Ovary (tissue), 9 donors: ENCODE results near the gene GPR35. TPM values are rescaled to one million over a fixed set of nuclear protein-coding genes. Genes with fewer than 3 reads are reported as not detected.

Experiments used
- DNase-seq, 5 donors: peaks; one replicate each; pipeline ENCODE4 v3.0.0-alpha.2; 2019 to 2020
- H3K27ac ChIP-seq, 2 donors: fragments of 200-600 bp; one replicate each; pipeline versions ENCODE4 v1.5.1 to v1.8.0; 2019 to 2022
- H3K27me3 ChIP-seq: fragments of 200-600 bp; one replicate; pipeline ENCODE4 v1.8.0; 2022
- H3K36me3 ChIP-seq: fragments of 200-600 bp; sonication (generic); one replicate; pipeline ENCODE4 v1.5.1; 2019
- H3K4me1 ChIP-seq: one replicate; pipeline ENCODE4 v1.8.1; 2013; ENCODE audit warnings: mild to moderate bottlenecking, moderate library complexity; ENCODE audit not compliant: insufficient read depth
- H3K4me3 ChIP-seq: fragments of 200-600 bp; sonication (generic); one replicate; pipeline ENCODE4 v1.5.1; 2017
- H3K9me3 ChIP-seq, 2 donors: fragments of 200-600 bp in 1 of 2; sonication (generic) in 1 of 2; one replicate each; pipeline versions ENCODE4 v1.5.1 to v1.8.1; 2013 to 2019; ENCODE audit warnings: mild to moderate bottlenecking in 1 of 2, moderate library complexity in 1 of 2
- EP300 ChIP-seq: sonication (generic); formaldehyde crosslinking; IDR thresholded peaks from one replicate; pipeline ENCODE4 v1.6.1; 2017; ENCODE audit warnings: antibody characterized with exemption
- POLR2A ChIP-seq: fragments of 450-650 bp; IDR thresholded peaks from one replicate; pipeline ENCODE4 v1.6.1; 2017; ENCODE audit warnings: antibody characterized with exemption, mild to moderate bottlenecking, moderate library complexity
- WGBS, 3 donors: extraction: QIAGEN DNeasy Blood & Tissue Kit in 1 of 3; methylation state at CpG; one replicate each; pipeline versions ENCODE4 v1.1.5 to v1.1.7; 2013 to 2017; 5-methylcytosine and 5-hydroxymethylcytosine counted together
- intact Hi-C, 4 donors: fragments of 100-400 bp; cut with DNase I; formaldehyde crosslinking; loops; one replicate each; pipeline versions ENCODE4 v1.11.0 to v1.15.1; 2022 to 2023
- polyA plus RNA-seq, 2 donors: library from polyadenylated mRNA; stranded (reverse); fragments of 200-250 nt in 1 of 2; fragments of 350-450 nt in 1 of 2; fragmentation: Illumina TruSeq in 1 of 2; extraction: RNeasy Lipid Tissue Mini Kit (QIAGEN cat#74804) in 1 of 2; gene quantifications; one replicate each; pipeline ENCODE4 v1.2.3, GENCODE V29; 2013 to 2014
- total RNA-seq, 7 donors: library from RNA; depleted of rRNA in 2 of 7; stranded (reverse); fragments of >200 nt in 2 of 7; fragmentation: NEBNext Ultra II Directional in 3 of 7; extraction: Animal tissue kit (Norgen Biotek cat#: 25700) in 3 of 7; gene quantifications; one replicate each; pipeline versions ENCODE4 v1.1.0 to v1.2.4, GENCODE V29; 2016 to 2023
- TF ChIP-seq, protein P1 (sequence below), 3 donors: fragments of 450-650 bp in 2 of 3; fragments of 200-600 bp in 1 of 3; IDR thresholded peaks; one replicate each; pipeline versions ENCODE4 v1.5.1 to v1.8.0; 2016 to 2022; ENCODE audit warnings: antibody characterized with exemption in 3 of 3, mild to moderate bottlenecking in 1 of 3
- donor health status: DM: no; HTN: no; CAD: no; lungs with moderate emphysema.
- donor health status: DM: no; HTN: no; CAD: no.
- donor health status: Bipolar disorder and iron deficiency.
- donor health status: DM: yes; HTN: yes; CAD: no.
- donor health status: DM: no; HTN: no; CAD: no.
- donor health status: DM: yes; HTN: yes; CAD: no.

The GPR35 gene
- total and polyA plus RNA-seq, 9 donors, result 0.27 to 4.2 (median 2.4) TPM

DNA sequence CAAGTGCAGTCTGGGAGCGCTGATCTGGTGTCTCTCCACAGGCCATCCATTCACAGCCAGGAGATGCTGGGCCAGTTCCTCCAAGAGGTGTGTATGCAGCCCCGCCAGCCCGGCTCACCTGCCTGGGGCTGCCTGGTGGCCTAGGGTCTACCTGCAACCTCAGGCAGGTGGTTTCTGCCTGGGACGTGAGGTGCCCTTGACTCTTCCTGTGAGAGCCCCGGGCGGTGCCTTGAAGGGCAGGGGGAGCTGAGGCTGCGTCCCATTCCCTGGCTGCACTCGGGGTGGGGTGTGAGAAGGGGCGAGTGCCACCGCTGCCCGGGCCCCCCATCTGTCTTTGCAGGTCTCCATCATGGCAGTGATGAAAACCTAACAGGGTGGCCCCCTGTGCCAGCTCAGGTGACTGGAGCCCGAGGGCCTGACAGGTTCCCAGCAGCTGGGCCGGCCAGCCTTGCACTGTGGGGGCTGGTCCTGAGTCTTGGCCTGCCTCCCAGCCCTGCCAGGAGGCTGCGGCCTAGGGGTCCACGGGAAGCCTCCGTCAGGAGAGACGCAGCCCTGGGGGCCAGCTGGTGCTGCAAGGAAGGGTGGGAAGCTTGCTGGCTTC lies 26.9 kb upstream of the GPR35 start:
- WGBS, 3 donors, result 73 to 82% (median 79%) methylated on average over 12 to 17 of the region's 17 CpGs
- DNase-seq, result peak in 3 of 5 donors; percentile 14 to 31 (median 14)
- H3K9me3 ChIP-seq, result no peaks in the 10 kb centered on the region
- TF ChIP-seq EP300 (no peak), POLR2A (no peak)
- TF ChIP-seq, protein P1, sequence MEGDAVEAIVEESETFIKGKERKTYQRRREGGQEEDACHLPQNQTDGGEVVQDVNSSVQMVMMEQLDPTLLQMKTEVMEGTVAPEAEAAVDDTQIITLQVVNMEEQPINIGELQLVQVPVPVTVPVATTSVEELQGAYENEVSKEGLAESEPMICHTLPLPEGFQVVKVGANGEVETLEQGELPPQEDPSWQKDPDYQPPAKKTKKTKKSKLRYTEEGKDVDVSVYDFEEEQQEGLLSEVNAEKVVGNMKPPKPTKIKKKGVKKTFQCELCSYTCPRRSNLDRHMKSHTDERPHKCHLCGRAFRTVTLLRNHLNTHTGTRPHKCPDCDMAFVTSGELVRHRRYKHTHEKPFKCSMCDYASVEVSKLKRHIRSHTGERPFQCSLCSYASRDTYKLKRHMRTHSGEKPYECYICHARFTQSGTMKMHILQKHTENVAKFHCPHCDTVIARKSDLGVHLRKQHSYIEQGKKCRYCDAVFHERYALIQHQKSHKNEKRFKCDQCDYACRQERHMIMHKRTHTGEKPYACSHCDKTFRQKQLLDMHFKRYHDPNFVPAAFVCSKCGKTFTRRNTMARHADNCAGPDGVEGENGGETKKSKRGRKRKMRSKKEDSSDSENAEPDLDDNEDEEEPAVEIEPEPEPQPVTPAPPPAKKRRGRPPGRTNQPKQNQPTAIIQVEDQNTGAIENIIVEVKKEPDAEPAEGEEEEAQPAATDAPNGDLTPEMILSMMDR (IDR thresholded peaks at IDR 0.05), result no peak
- H3K27ac ChIP-seq, result no peak overlapping the region
- intact Hi-C loops, result no loop called here
- H3K27me3 ChIP-seq, result no peaks in the 10 kb centered on the region
- no peaks in the 10 kb centered on the region for H3K36me3 ChIP-seq
- H3K4me3 ChIP-seq, result no peak overlapping the region
- peaks cover 5% of the 10 kb centered on the region for H3K4me1 ChIP-seq

DNA sequence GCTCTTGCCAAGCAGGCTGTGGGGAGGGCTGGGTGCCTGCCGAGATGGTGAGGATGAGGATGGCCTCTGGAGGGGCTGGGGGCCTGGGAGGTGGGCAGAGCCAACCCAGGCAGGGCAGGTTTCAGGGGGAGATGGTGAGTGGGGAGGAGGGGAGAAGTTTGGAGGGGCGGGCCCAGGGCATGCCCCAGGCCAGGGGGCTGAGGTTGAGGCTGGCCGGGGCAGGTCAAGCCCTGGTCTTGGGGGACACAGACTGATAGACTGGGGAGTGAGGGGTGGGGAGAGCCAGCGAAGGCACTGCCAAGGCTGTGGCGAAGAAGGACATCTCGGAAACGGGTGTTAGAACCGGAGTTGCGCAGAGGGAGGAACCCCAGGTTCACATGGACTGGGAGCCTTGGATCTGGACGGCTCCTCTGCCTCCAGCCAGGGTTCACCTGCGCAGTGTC lies 26.1 kb upstream of the GPR35 start:
- Histone ChIP-seq H3K4me3 (no peak overlapping the region), H3K27ac (no peak overlapping the region), H3K9me3 (no peaks in the 10 kb centered on the region), H3K36me3 (no peaks in the 10 kb centered on the region), H3K4me1 (peaks cover 5% of the 10 kb centered on the region), H3K27me3 (no peaks in the 10 kb centered on the region)
- WGBS, 3 donors, result 89 to 95% (median 91%) methylated on average over 11 of the region's 11 CpGs
- peak in 1 of 5 donors; percentile 27 for DNase-seq
- TF ChIP-seq, protein P1 (IDR thresholded peaks at IDR 0.05), result no peak
- no peak for TF ChIP-seq EP300
- TF ChIP-seq POLR2A, result no peak
- intact Hi-C loops, result no loop called here

DNA sequence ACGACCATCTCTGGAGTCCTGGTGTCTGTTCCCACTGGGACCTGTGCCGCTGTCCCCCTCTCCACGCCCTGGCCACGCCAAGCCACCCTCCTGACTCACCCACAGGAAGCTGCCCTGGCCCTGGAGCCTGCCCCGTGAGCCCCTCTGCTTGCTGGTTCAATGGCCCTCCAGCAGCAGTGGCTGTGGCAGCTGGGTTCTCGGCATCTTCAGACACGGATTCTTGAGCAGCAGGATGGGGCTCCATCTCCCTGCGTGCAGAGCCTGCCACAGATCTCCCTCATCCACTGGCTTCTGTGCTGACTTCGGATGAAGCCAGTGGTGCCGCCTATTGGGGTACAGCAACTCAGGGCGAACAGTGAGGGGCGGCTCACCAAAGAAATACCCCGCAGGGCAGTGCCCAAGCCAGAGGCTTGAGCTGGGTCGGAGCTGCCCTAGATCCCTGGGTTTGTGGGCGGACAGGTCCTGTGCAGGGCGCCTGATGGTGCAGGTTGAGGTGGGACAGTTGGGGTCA lies 24.8 kb upstream of the GPR35 start:
- peaks cover 2% of the 10 kb centered on the region for H3K4me1 ChIP-seq
- 90 to 91% (median 91%) methylated on average over 16 of the region's 16 CpGs for WGBS, 3 donors
- H3K27me3 ChIP-seq, result no peaks in the 10 kb centered on the region
- peak in 2 of 5 donors; percentile 11 to 27 for DNase-seq
- intact Hi-C loops, result no loop called here
- H3K36me3 ChIP-seq, result no peaks in the 10 kb centered on the region
- H3K27ac ChIP-seq, result no peak overlapping the region
- H3K9me3 ChIP-seq, result no peaks in the 10 kb centered on the region
- no peak overlapping the region for H3K4me3 ChIP-seq
- TF ChIP-seq POLR2A (no peak), EP300 (no peak)

DNA sequence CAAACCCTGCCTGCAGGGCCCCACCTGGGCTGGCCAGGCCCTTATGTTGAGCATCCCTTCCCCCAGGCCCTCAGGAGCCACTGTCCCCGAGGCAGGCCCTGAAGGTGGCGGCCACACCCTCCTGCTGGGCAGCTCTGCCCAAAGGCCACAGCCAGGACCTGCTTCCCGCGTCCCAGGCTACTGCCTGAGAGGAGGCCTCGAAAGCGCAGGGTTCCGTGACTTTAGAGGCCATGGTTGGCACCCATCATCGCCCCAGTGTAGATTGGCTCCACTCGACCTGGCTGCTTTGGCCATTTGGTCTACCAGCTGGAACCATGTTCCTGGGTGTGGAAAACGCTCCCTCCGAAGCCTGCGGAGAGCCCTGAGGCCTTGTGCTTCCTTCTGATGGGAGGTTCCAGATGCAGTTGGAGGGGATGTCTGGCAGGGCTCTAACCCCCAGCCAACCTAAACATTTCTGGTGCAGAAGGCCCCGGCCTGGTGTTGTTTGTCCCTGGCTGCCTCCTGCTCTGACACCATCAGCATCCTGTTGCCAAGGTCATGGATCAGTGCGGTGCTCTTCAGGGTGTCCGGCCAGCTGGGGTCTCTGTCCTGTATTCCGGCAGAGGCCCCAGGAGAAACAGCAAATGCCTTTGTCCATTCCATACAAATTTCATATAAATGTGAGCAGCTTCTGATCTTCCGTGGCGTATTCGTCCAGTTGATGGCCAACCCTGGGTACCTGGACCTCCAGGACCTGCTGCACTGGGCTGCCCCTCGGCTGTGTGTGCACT lies 24.0 kb upstream of the GPR35 start:
- H3K9me3 ChIP-seq, result no peaks in the 10 kb centered on the region
- no peak overlapping the region for H3K4me3 ChIP-seq
- no peaks in the 10 kb centered on the region for H3K27me3 ChIP-seq
- H3K27ac ChIP-seq, result no peak overlapping the region
- no peaks in the 10 kb centered on the region for H3K4me1 ChIP-seq
- no peaks in the 10 kb centered on the region for H3K36me3 ChIP-seq
- TF ChIP-seq, protein P1 (IDR thresholded peaks at IDR 0.05), result no peak
- TF ChIP-seq POLR2A (no peak), EP300 (no peak)
- DNase-seq, result peak in 3 of 5 donors; percentile 11 to 30 (median 12)
- intact Hi-C loops, result no loop called here
- whole genome bisulfite sequencing, 3 donors, result 73 to 84% (median 79%) methylated on average over 19 to 20 of the region's 20 CpGs

DNA sequence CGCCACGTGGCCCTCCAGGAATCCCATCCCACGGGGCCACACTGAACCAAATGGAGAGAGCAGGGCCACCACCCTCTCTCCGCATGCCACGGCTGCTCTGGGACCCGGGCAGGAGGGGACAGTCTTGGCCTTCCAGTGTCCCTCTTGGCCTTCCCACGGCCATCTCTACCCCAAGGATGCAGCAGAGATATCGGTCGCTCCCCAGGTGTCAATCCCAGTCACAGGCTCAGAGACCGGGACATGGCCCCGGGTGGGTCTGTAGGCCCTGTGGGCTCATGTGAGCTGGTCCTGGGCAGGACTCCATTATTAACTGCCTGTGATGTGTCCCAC lies 23.5 kb upstream of the GPR35 start:
- no peak overlapping the region for H3K27ac ChIP-seq
- TF ChIP-seq, protein P1 (IDR thresholded peaks at IDR 0.05), result no peak
- TF ChIP-seq EP300 (no peak), POLR2A (no peak)
- no peaks in the 10 kb centered on the region for H3K36me3 ChIP-seq
- H3K4me3 ChIP-seq, result no peak overlapping the region
- intact Hi-C loops, result no loop called here
- no peaks in the 10 kb centered on the region for H3K9me3 ChIP-seq
- peak in 3 of 5 donors; percentile 12 to 24 (median 13) for DNase-seq
- no peaks in the 10 kb centered on the region for H3K4me1 ChIP-seq
- no peaks in the 10 kb centered on the region for H3K27me3 ChIP-seq
- WGBS, 3 donors, result 88 to 91% (median 90%) methylated on average over 10 to 11 of the region's 11 CpGs
